T-helper 22 cell (primary cell): ENCODE measurements around the gene WDR12.
"Not testable (repeated sequence)": the region's sequence is repeated elsewhere in the genome, so short reads cannot be mapped to it uniquely, and the experiment has no call there.

ENCODE experiments used
- DNase-seq: peaks from one replicate; pipeline ENCODE4 v3.0.0-alpha.2; 2020; ENCODE audit warnings: low read depth

WDR12 gene

DNA sequence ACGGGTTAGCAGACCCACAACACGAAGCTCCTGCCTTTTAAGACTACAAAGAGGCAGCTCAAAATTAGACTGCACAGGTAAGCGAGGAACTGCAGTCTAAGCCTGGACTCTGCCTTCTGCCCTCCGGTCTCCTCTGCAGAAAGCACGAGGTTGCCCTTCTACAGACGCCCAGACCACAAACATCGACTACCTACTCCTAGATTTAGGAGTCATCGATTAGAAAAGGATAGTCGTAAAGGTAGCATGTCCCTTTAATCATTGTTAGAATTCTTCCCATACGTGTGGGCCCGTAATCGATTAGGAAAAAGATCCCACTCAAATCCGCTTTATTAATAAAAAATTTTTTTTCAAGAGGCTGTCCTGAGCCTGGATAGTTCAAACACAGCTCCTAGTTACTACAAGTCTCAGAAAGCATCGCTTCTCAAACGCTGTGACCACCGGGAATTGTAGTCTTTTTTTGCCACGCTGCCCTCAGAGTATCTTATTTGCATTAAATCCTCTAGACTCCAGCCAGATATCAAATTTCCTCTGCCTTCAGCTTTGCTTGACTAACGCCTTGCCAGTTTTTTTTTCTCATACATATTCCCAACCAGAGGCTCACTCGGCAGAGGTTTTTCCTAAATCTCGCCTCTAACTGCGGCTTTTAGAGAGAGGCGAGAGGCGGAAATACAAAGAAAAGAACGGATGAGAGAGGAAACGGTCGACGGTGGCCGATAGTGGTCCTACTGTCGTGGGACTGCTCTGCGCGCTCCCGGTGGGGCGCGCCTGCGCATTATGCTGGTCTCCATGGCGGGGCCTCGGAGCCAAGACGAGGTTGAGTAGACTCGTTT lies at the start of gene WDR12, which contains the start of gene CARF:
WDR12 (minus strand) TSS at position 162 of the 830 bp plus-strand sequence. CDS start 197 bp downstream, outside the sequence.
CARF (plus strand) TSS at position 764 of the 830 bp plus-strand sequence. CDS start 29,628 bp downstream, outside the sequence.
- peak; percentile 86 for DNase-seq

DNA sequence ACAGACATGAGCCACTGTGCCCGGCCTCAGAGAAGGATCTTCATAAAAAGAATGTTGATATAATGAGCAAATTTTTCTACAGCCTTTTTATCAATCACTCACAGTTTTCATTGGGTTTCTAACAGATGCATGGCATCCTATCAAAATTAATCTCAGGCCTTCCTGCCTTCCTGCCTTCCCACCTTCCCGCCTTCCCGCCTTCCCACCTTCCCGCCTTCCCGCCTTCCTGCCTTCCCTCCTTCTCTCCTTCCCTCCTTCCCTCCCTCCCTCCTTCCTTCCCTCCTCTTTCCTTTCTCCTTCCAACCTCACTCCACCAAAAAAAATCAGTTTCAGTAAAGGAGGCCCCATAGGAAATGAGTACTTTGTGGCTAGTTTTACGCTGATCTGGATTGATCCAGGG lies 49.1 kb upstream of the WDR12 start:
- DNase-seq: no peak

DNA sequence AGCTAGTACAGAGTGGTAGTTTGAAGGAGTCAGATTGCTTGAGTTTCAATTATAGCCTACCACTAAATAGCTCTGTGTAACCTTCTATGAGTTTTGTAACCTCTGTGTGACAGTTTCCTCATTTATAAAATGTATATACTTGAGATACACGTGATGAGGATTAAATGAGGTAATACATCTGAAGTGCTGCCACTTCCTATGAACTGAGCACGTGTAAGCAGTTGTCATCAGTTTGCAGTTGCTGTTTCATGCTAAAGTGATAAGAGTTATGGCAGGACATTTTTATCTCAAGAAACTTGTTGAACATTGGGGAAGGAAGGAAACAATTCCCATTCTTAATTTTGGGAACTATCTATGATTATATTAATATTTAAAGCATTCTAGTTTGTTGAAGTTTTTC lies 39.1 kb upstream of the WDR12 start:
- no peak for DNase-seq

DNA sequence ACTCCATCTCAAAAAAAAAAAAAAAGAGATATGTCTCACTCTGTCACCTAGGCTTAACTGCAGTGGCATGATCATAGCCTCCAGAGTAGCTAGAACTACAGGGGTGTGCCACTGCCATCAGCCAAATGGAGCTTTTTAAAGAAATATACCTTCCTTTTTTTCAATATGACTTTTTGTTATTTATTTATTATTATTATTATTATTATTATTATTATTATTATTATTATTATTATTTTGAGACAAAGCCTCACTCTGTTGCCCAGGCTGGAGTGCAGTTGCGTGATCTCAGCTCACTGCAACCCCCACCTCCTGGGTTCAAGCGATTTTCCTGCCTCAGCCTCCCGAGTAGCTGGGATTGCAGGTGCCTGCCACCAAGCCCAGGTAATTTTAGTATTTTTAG lies 37.9 kb upstream of the WDR12 start:
- not testable (repeated sequence) for DNase-seq

DNA sequence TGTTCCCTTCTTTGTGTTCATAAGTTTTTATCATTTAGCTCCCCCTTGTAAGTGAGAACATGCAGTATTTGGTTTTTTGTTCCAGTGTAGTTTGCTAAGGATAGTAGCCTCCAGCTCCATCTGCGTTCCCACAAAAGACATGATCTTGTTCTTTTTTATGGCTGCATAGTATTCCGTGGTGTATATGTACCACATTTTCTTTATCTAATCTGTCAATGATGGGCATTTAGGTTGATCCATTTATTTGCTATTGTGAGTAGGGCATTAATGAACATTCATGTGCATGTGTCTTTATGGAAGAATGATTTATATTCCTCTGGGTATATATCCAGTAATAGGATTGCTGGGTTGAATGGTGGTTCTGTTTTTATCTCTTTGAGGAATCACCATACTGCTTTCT lies 34.0 kb upstream of the WDR12 start:
- DNase-seq: no peak

DNA sequence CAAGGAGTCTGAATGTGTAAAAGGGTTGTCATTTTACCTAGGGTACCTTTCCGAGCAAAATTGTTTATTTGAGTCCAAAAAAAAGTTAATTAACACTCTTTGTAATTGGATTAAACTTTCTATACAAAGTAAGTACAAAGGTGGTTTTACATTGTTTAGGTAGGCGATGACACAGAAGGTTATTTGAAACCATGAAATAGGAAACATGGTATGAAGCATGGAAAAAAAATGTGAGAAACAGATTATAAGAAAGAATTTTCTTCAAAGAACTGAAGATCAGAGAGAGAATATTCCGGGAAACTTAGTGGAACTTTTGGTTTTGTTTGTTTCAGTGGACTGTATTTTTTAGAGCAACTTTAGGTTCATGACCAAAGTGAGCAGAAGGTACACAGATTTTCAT lies 33.3 kb upstream of the WDR12 start:
- DNase-seq: no peak

DNA sequence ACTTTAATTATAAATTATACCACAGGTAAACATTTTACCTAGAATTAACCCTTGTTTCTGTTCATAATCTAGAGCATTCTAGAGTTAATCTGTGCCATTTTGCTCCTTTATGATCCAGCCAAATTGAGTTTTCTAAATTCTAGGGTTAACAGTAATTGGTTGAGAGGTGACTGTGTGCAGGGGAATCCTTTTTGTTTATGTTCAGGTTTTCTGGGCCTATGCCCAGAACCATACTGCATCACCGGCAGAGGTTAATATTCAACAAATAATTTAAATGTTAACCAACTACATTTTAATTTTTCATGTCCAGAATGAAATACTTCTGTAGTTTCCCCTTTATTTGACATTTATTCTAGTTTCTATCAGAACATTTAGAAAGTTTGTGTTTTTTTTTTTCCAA lies 32.9 kb upstream of the WDR12 start:
- no peak for DNase-seq

DNA sequence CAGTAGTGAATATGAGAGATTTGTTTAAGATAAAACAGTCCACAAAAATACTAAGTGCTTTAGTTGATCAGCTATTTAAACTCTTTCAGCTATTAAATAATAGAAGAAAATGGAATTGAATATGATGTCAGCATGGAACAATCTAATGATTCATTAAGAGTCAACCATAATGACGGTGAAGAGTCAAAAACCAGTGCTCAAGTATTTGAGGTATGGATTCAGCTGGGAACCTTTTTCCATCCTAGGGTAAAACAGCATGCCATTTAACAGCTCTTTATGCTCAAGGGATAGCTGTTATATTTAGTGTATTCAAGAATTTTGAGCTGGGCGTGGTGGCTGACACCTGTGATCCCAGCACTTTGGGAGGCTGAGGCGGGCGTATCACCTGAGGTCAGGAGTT lies 30.3 kb upstream of the WDR12 start:
- DNase-seq: no peak

DNA sequence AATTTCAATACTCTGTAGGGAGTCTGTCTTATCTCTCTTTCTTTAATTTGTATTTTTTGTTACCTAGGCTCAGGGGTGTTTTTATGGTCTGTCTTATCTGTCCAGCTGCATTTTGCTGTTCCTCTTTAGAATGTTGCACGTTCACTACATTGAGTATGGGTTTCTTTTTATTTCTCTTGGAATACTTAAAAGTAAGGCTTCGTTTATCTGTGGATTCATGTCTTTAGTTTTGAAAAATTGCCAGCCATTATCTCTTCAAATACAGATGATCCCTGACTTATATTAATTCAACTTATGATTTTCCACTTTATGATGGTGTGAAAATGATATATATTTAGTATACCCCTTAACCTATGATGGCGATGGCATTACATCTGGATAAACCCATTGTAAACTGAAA lies 27.5 kb upstream of the WDR12 start:
- DNase-seq: no peak

DNA sequence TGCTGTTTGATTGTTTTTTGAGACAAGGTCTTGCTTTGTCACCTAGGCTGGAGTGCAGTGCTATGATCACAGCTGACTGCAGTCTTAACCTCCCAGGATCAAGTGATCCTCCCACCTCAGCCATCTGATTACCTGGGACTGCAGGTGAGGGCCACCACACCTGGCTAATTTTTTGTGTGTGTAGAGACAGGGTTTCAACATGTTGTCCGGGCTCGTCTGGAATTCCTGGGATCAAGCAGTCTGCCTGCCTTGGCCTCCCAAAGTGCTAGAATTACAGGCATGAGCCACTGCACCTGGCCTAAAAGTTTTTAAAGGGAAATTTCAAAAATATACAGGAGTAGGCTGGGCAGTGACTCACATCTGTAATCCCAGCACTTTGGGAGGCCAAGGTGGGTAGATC lies 23.0 kb upstream of the WDR12 start:
- no peak for DNase-seq

DNA sequence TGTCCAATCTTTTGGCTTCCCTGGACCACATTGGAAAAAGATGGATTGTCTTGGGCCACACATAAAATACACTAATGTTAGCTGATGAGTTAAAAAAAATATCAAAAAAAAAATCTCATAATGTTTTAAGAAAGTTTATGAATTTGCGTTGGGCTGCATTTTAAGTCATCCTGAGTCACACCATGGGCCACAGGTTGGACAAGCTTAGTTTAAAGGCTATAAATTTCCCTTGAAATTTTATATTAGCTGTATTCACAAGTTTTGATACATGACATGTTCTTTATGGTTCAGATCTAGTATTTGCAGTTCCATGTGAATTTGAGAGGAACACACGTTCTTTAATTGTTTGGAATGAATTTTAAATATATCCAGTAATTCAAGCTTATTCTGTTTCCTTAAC lies 22.5 kb upstream of the WDR12 start:
- DNase-seq: no peak

DNA sequence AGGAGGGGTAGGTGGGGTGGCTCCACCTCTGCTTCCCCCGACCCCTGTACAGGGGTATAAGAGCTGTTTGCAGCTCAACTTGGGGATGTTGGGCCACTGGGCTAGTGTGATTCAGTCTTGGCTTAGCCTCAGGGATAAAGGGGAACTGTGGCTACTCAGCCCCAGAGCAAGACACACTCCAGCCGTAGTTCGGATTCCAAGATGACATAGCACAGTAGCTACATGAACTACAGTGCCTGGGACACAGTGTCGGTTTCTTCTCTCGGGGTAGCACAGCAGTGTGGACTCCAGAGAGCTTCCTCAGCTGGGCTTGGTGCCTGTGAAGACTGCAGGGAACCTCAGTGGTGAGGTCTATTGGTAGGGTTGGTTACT lies 21.7 kb upstream of the WDR12 start:
- no peak for DNase-seq

DNA sequence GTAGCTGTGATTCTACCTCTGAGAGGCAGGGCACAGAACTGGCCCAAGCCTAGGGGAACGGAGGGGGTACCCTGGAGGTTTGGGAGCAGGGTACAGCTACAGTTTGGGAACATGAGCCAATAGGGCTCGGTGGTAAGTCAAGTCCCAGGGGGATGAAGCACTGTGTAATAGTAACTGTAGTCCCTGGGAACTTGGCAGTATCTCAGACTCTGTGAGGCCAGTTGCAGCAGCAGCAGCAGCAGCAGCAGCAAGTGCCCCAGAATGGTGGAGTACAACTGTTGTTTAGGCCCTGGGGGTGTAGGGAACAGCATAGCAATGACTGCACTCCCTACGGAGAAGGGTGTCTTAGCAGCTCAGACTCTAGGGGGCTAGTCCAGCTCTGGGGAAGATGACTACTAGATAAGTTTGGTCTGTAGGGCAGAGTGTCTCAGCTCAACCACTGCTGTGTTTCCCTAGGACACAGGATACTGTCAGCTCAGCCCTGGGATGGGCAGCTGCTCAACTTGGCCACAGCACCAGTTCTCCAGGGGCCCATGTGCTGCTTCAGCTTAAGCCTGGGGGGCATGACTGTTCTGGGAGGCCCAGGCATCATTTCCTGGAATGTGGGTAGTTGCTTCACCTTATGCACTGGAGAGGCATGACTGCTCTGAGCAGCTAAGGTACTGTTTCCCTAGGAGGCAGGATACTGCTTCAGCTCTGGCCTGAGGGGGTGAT lies 21.1 kb upstream of the WDR12 start:
- no peak for DNase-seq

DNA sequence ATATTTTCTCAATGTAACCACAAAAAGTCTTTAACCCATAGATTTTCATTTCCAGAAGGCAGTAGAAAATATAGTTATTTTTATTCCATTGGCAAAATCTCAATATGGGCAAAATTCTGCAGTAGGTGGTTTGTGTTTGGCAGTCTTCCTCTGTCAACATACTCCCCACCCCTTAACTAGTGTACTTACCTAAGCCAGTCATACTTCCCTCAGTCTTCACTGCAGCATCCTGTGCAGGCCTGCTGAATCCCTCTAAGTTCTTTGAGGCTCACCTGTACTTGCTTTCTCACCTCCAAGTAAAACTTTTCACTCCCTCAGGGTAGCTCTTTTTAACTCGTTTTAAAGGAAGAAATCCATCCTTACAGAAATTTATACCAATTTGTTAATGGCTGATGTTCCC lies 7.4 kb upstream of the WDR12 start:
- DNase-seq: no peak

DNA sequence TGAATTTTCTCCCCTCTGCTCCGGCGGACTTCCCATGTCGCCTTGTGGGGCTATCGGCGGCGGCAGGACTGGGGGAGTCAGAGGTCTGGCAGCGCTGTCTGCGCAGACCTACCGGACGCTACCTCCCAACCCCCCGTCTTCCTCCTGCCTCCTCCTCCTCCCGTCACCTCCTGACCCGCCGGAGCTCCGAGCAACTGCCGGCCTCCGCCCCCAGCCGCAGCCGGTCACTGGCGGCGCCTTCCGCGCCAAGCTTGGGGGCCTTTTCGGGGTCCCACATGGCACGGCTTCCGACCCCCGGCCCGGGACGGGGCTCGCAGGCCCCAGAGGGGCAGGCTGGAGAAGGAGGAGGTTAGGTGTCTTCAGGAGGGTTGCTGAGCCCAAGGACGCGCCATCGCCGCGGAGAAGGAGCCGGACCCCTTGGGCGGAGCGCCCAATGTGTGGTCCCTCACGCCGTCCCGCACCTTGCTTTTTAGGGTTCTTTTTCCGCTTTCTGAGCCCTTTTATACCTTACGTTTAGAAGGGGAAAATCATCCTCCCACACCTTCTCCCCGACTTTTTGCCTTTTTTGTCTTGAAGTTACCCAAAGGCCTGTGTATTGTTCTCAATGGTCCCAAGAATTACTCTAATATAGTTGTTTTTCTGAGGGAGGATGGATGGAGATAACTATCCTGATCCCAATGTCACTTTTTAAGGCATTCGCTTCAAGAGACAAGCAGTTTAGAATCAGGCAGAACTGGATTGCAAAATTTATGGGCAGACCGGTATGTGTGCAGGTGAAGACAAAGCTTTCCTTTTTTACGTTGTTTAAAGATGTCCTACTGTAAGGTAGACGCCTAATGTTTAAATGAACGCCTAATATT lies 1.1 kb upstream of the WDR12 start:
- not testable (repeated sequence) for DNase-seq

DNA sequence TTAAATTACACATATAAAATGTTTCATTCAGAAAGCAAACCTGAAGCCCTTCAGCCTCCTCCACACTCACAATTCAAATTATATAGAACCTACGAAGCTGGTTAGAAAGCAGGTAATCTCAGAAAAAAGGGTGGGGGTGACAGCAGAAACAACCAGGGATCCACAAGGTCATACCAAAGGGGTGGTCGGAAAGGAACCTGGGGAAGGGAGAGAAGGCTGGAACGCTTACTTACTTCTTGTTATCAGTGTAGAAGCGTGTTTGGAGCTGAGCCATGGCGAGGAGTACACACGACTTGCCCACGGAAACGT lies 316 bp downstream of the WDR12 start:
- no peak for DNase-seq

DNA sequence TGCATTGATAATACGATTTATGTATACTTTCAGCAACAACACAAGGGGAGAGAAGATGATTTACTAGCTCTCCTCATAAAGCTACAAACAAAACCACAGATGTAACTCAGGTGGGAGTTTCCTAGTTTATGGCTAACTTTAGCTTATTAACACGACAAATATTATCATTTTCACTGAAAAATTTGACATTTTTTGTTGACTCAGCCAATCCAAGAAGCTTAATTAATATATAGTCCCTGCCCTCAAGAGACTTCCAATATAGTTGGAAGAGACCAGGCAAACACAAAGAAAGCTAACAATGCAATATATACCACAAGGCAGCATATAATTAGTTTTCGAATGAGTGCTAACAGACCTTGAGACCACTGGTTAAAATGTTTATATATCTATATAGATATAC lies 775 bp downstream of the WDR12 start:
- DNase-seq: no peak

DNA sequence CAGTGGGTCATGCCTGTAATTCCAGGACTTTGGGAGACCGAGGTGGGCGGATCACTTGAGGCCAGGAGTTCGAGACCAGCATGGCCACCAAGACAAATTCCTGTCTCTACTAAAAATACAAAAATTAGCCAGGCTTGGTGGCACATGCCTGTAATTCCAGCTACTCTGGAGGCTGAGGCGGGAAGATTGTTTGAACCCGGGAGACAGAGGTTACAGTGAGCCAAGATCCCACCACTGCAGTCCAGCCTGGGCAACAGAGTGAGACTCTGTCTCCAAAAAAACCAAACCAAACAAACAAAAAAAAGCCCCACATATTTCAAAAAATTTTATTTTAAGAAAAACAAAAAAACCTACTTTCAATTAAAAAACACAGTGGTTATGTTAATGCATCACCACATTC lies 1.2 kb downstream of the WDR12 start:
- not testable (repeated sequence) for DNase-seq

DNA sequence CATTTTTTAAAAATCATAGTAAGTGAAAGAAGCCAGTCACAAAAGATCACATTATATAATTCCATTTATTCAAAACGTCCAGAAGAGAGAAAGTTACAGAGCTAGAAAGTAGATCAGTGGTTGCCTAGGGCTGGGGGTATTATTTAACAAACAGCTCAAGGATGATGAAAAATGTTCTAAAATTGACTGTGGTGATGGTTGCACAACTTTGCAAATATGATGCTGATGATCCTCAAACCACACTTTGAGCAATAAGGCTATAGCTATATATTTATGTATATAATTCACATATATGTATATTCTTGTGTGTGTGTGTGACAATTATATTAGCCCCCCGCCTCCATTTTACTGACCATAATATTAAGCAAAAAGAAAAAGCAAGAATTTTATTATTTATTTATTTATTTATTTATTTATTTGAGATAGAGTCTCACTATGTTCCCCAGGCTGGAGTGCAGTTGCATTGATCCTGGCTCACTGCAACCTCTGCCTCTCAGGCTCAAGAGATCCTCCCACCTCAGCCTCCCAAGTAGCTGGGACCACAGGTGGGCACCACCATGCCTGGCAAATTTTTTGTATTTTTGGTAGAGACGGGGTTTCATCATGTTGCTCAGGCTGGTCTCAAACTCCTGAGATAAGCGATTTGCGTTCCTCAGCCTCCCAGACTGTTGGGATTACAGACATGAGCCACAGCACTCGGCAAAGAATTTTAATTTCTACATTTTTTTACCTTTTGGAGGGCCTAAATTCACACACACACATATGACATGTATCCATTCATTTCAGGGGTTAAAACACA lies 1.9 kb downstream of the WDR12 start:
- no peak for DNase-seq

DNA sequence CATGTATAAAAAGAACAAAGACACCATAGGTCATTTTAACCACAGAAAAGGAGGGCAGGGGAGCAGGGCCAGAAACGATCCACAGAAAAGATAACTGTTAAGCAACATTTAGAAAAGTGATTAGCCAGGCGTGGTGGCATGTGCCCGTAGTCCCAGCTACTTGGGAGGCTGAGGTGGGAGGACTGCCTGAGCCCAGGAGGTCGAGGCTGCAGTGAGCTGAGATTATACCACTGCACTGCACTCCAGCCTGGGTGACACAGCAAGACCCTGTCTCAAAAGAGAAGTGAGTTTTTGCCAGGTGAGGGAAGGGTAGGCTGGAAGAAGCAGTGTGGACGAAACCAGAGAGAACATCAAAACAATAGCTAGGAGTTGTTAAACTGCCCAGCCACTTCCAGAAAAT lies 3.3 kb downstream of the WDR12 start:
- no peak for DNase-seq

DNA sequence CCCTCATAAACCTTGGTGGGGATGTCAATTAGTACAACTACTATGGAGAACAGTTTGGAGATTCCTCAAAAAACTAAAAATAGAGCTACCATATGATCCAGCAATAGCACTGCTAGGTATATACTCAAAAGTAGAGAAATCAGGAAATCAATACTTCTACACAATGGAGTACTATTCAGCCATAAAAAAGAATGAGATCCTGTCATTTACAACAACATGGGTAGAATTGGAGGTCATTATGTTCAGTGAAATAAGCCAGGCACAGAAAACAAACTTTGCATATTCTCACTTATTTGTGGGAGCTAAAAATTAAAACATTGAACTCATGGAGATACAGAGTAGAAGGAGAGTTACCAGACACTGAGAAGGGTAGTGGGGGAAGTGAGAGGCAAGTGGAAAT lies 6.0 kb downstream of the WDR12 start:
- DNase-seq: not testable (repeated sequence)

DNA sequence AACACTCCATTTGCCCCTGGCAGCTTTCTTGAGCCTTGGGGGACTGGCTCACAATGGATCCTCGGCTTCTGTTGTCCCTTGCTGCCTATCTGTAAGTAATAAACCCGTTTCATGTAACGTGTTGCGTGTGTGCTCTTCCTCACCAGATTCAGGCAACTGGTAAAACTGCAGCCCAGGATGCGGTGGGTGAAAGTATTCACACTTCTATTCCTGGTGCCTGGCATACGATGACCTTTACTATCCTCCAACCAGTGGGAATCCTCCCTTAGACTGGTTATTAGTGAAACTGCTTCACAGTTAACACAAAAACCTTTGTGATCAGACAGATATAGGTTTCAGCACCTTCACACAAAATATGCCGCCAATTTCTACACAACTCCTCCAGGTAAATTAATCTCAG lies 26.3 kb downstream of the WDR12 start:
- DNase-seq: no peak
